ENCODE results near the gene KIF4B.
A peak's percentile ranks its signal among the peaks of the same experiment; 100 is the strongest.

The KIF4B gene, protein sequence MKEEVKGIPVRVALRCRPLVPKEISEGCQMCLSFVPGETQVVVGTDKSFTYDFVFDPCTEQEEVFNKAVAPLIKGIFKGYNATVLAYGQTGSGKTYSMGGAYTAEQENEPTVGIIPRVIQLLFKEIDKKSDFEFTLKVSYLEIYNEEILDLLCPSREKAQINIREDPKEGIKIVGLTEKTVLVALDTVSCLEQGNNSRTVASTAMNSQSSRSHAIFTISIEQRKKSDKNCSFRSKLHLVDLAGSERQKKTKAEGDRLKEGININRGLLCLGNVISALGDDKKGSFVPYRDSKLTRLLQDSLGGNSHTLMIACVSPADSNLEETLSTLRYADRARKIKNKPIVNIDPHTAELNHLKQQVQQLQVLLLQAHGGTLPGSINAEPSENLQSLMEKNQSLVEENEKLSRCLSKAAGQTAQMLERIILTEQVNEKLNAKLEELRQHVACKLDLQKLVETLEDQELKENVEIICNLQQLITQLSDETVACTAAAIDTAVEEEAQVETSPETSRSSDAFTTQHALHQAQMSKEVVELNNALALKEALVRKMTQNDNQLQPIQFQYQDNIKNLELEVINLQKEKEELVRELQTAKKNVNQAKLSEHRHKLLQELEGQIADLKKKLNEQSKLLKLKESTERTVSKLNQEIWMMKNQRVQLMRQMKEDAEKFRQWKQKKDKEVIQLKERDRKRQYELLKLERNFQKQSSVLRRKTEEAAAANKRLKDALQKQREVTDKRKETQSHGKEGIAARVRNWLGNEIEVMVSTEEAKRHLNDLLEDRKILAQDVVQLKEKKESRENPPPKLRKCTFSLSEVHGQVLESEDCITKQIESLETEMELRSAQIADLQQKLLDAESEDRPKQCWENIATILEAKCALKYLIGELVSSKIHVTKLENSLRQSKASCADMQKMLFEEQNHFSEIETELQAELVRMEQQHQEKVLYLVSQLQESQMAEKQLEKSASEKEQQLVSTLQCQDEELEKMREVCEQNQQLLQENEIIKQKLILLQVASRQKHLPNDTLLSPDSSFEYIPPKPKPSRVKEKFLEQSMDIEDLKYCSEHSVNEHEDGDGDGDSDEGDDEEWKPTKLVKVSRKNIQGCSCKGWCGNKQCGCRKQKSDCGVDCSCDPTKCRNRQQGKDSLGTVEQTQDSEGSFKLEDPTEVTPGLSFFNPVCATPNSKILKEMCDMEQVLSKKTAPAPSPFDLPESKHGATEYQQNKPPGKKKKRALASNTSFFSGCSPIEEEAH

DNA sequence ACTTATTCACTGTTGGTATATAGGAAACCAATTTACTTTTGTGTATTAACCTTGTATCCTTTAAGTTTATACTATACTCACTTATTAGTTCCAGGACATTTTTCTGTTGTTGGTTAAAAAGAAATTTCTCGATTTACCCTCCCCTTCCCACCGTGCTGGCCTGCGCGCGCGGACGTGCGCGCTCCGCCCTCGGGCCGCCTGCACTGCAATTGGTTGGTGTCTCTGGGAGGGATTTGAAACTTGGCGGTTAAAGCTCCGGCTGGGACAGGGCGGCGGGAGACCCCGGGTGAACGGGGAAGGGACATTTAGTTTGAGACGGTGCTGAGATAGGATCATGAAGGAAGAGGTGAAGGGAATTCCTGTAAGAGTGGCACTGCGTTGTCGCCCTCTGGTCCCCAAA, at the start of gene KIF4B:
Gene KIF4B, plus strand, starts transcription at position 230 of the 400 bp plus-strand sequence. Its CDS starts 105 bp downstream, at position 335.
- TF ChIP-seq, protein P1, sequence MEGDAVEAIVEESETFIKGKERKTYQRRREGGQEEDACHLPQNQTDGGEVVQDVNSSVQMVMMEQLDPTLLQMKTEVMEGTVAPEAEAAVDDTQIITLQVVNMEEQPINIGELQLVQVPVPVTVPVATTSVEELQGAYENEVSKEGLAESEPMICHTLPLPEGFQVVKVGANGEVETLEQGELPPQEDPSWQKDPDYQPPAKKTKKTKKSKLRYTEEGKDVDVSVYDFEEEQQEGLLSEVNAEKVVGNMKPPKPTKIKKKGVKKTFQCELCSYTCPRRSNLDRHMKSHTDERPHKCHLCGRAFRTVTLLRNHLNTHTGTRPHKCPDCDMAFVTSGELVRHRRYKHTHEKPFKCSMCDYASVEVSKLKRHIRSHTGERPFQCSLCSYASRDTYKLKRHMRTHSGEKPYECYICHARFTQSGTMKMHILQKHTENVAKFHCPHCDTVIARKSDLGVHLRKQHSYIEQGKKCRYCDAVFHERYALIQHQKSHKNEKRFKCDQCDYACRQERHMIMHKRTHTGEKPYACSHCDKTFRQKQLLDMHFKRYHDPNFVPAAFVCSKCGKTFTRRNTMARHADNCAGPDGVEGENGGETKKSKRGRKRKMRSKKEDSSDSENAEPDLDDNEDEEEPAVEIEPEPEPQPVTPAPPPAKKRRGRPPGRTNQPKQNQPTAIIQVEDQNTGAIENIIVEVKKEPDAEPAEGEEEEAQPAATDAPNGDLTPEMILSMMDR (IDR thresholded peaks at IDR 0.05) = no peak
- TF ChIP-seq ZFX (IDR thresholded peaks at IDR 0.05; ENCODE audit: borderline replicate concordance) = no peak

DNA sequence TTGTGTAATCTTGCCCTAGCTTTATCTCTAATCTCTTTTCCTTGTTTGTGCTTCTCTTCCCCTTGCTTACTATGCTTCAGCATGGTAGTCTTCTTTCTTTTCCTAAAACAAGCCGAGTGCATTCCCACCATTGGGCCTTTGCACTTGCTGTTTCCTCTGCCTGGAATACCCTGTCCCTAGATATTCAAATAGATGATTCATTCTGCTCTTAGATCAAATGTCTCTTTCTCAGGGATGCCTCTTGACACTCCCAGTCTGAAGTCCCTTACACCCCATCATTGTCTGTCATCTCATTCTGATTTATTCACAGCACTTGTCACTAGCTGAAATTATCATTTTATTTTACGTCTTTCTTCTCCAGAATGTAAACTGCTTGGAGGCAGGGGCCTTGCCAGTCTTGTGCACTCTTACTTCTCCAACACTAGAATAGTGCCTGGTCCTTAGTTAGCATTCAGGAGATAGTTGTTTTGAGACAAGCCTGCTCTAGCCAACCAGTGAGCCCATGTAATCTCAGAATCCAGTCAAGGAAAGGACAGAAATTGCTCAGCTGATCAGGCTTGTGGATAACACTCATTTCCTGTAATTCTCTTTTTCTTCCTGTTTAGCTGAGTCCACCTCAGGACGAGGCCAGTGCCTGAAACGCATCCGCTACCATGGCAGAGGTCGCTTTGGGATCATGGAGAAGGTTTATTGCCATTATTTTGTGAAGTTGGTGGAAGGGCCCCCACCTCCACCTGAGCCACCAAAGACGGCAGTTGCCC, 47.3 kb upstream of the KIF4B start:
- H3K27ac ChIP-seq = no peak overlapping the region
- no peak for TF ChIP-seq ZFX (IDR thresholded peaks at IDR 0.05; ENCODE audit: borderline replicate concordance)

More for the DNA sequence above, at the start of gene KIF4B:
- no peak within 1 kb of the TSS for H3K27ac ChIP-seq

DNA sequence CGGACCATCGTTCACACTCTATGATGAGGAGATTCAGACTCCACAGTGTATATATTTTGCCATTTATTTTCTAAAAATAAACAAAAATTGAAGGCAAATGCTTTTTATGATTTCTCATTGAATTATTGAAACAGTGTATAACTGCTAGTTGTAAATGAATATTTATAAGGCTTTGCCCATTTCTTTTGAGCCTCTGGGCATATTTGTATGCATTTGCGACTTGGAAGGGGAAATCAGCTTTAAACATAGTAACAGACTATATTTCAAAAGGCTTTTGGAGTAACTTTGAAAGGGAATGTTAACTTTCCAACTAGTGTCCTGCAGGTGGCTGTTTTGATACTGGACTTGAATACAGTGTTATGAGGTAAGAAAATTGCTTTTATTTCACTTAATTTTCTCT, 46.7 kb upstream of the KIF4B start:
- H3K27ac ChIP-seq = no peak overlapping the region
- TF ChIP-seq, protein P1 (IDR thresholded peaks at IDR 0.05) = no peak
- no peak for TF ChIP-seq ZFX (IDR thresholded peaks at IDR 0.05; ENCODE audit: borderline replicate concordance)

DNA sequence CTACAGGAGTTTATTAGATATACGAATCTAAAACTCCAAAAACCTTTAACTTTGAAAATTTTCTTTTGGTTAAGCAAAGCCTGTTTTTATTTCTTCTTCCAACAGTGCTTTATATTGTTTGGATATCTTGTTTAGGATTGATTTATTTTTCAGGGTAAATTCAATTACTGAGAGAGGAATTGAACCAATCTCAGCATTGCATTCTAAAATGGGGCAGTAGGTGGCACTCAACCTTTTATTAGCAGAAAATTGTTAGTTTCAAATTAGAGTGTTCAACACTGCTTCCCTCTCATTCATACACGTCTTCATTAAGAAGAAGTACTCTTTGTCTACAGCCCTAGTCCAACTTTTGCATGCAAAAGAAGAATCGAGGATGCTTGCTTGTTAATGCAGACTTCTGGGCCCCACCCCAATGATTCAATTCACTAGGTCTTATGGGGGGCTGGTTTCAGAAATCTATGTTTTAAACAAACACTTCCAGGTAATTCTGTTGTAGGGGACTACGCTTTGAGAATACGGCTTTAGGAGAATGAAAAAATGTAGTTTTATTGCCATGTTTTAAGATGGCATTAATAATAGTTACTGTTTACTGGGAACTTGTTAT, 46.0 kb upstream of the KIF4B start:
- TF ChIP-seq, protein P1 (IDR thresholded peaks at IDR 0.05) = peak; percentile 72
- no peak for TF ChIP-seq ZFX (IDR thresholded peaks at IDR 0.05; ENCODE audit: borderline replicate concordance)
- no peak overlapping the region for H3K27ac ChIP-seq

DNA sequence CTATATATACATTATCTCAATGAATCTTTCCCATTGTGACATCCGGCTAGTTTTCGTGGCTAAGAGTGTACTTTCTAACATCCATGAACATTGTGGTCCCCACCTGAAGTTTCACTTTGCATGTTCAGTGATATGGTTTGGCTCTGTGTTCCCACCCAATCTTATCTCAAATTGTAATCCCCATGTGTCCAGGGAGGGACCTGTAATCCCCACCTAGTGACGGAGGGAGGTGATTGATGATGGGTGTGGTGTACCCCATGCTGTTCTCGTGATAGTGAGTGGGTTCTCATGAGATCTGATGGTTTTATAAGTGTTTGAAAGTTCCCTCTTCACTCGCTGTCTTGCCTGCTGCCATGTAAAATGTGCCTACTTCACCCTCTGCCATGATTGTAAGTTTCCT, 44.6 kb upstream of the KIF4B start:
- TF ChIP-seq, protein P1 (IDR thresholded peaks at IDR 0.05) = no peak
- no peak for TF ChIP-seq ZFX (IDR thresholded peaks at IDR 0.05; ENCODE audit: borderline replicate concordance)

DNA sequence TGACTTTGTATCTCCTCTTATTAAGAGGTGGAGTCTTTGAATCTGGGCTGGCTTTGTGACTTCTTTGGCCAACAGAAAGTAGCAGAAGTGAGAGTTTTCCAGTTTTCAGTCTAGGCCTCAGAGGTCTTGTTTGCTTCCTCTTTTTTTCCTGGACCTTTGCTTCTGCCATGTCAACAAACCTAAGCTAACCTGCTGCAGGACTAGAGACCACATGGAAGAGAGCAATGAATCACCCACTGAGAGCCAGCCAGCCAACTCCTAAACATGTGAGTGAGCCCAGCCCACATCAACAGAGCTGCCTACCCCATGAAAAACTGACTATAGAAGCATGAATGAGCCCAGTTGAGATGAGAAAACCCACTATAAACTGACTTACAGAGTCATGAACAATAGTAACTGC, 42.8 kb upstream of the KIF4B start:
- TF ChIP-seq, protein P1 (IDR thresholded peaks at IDR 0.05) = no peak
- TF ChIP-seq ZFX (IDR thresholded peaks at IDR 0.05; ENCODE audit: borderline replicate concordance) = no peak
- H3K27ac ChIP-seq = no peak overlapping the region

More for the DNA sequence above, 44.6 kb upstream of the KIF4B start:
- no peak overlapping the region for H3K27ac ChIP-seq

Data from 22Rv1 (cell line).